ENCODE data around the gene NMB.
A peak's percentile ranks its signal among the peaks of the same experiment; 100 is the strongest.

Gene NMB

GRCh38 chr15:84668221-84668982 lies 10.4 kb upstream of the NMB start:
- ATAC-seq (ENCODE audit: low read depth) (no peak), DNase-seq (ENCODE audit: low spot score in 2 of 2) (no peak)
- H3K27me3 Mint-ChIP-seq: no peaks in the 10 kb centered on the region
- H3K4me3 Mint-ChIP-seq: no peak overlapping the region
- H3K27ac Mint-ChIP-seq: no peak overlapping the region
- H3K9me3 Mint-ChIP-seq: no peaks in the 10 kb centered on the region
- peaks cover 26% of the 10 kb centered on the region for H3K36me3 Mint-ChIP-seq
- peaks cover 2% of the 10 kb centered on the region for H3K4me1 Mint-ChIP-seq

- DNase-seq (ENCODE audit: low spot score in 2 of 2) (no peak), ATAC-seq (ENCODE audit: low read depth) (no peak)
- Mint-ChIP-seq H3K9me3 (no peaks in the 10 kb centered on the region), H3K27ac (peak overlapping the region; percentile 0), H3K36me3 (peaks cover 23% of the 10 kb centered on the region), H3K27me3 (no peaks in the 10 kb centered on the region), H3K4me3 (no peak overlapping the region), H3K4me1 (peaks cover 2% of the 10 kb centered on the region)
Observed at GRCh38 chr15:84666373-84666772, 8.4 kb upstream of the NMB start.

- Mint-ChIP-seq H3K4me1 (peaks cover 17% of the 10 kb centered on the region), H3K36me3 (peaks cover 3% of the 10 kb centered on the region), H3K27ac (no peak overlapping the region), H3K27me3 (no peaks in the 10 kb centered on the region), H3K4me3 (no peak overlapping the region), H3K9me3 (no peaks in the 10 kb centered on the region)
- ATAC-seq (ENCODE audit: low read depth) (no peak), DNase-seq (ENCODE audit: low spot score in 2 of 2) (no peak)
Observed at GRCh38 chr15:84661001-84661400, 3.0 kb upstream of the NMB start.

- no peak overlapping the region for H3K27ac Mint-ChIP-seq
Observed at GRCh38 chr15:84659904-84660781, 2.1 kb upstream of the NMB start.

GRCh38 chr15:84658788-84659411 lies 901 bp upstream of the NMB start:
- Mint-ChIP-seq H3K27ac (peak overlapping the region; percentile 65), H3K36me3 (no peaks in the 10 kb centered on the region), H3K4me3 (peak overlapping the region; percentile 81), H3K4me1 (peaks cover 25% of the 10 kb centered on the region), H3K9me3 (no peaks in the 10 kb centered on the region), H3K27me3 (no peaks in the 10 kb centered on the region)
- ATAC-seq (ENCODE audit: low read depth): no peak
- no peak for DNase-seq (ENCODE audit: low spot score in 2 of 2)

More at GRCh38 chr15:84659904-84660781, 2.1 kb upstream of the NMB start:
- no peak for ATAC-seq (ENCODE audit: low read depth)
- peak overlapping the region; percentile 61 for H3K4me3 Mint-ChIP-seq
- peaks cover 17% of the 10 kb centered on the region for H3K4me1 Mint-ChIP-seq
- H3K27me3 Mint-ChIP-seq: no peaks in the 10 kb centered on the region
- H3K9me3 Mint-ChIP-seq: no peaks in the 10 kb centered on the region
- no peak for DNase-seq (ENCODE audit: low spot score in 2 of 2)
- H3K36me3 Mint-ChIP-seq: peaks cover 3% of the 10 kb centered on the region

- peaks cover 28% of the 10 kb centered on the region for H3K4me1 Mint-ChIP-seq
- no peaks in the 10 kb centered on the region for H3K27me3 Mint-ChIP-seq
- no peak for DNase-seq (ENCODE audit: low spot score in 2 of 2)
- ATAC-seq (ENCODE audit: low read depth): no peak
- no peaks in the 10 kb centered on the region for H3K9me3 Mint-ChIP-seq
- peak overlapping the region; percentile 65 for H3K27ac Mint-ChIP-seq
- no peaks in the 10 kb centered on the region for H3K36me3 Mint-ChIP-seq
- H3K4me3 Mint-ChIP-seq: peak overlapping the region; percentile 79
Observed at GRCh38 chr15:84657748-84658079, 285 bp downstream of the NMB start.

- Mint-ChIP-seq H3K9me3 (no peaks in the 10 kb centered on the region), H3K4me3 (peak overlapping the region; percentile 79), H3K27me3 (no peaks in the 10 kb centered on the region), H3K36me3 (peaks cover 5% of the 10 kb centered on the region), H3K27ac (peak overlapping the region; percentile 65), H3K4me1 (peaks cover 33% of the 10 kb centered on the region)
- DNase-seq (ENCODE audit: low spot score in 2 of 2) (no peak), ATAC-seq (ENCODE audit: low read depth) (no peak)
Observed at GRCh38 chr15:84656972-84657371, 1.0 kb downstream of the NMB start.

GRCh38 chr15:84654689-84655453 lies 3.1 kb downstream of the NMB start:
- Mint-ChIP-seq H3K27ac (peak overlapping the region; percentile 98), H3K9me3 (no peaks in the 10 kb centered on the region), H3K27me3 (no peaks in the 10 kb centered on the region), H3K4me1 (peaks cover 36% of the 10 kb centered on the region), H3K36me3 (peaks cover 9% of the 10 kb centered on the region), H3K4me3 (peak overlapping the region; percentile 99)
- ATAC-seq (ENCODE audit: low read depth) (peak; percentile 39), DNase-seq (ENCODE audit: low spot score in 2 of 2) (peak; percentile 53 to 57)

- Mint-ChIP-seq H3K27me3 (no peaks in the 10 kb centered on the region), H3K36me3 (peaks cover 10% of the 10 kb centered on the region), H3K9me3 (no peaks in the 10 kb centered on the region), H3K27ac (peak within 1 kb of the TSS; percentile 98), H3K4me3 (peak within 1 kb of the TSS; percentile 99), H3K4me1 (peaks cover 31% of the 10 kb centered on the region)
- ATAC-seq (ENCODE audit: low read depth) (peak; percentile 75), DNase-seq (ENCODE audit: low spot score in 2 of 2) (peak; percentile 95 to 97)
Observed at GRCh38 chr15:84653910-84654688, 3.9 kb downstream of the NMB start, which contains the start of gene WDR73. Gene WDR73, minus strand, starts transcription at chr15:84654283. Its CDS starts 9 bp downstream, at chr15:84654274.

- DNase-seq (ENCODE audit: low spot score in 2 of 2): no peak
- peaks cover 29% of the 10 kb centered on the region for H3K4me1 Mint-ChIP-seq
- H3K9me3 Mint-ChIP-seq: no peaks in the 10 kb centered on the region
- H3K36me3 Mint-ChIP-seq: peaks cover 15% of the 10 kb centered on the region
- no peak for ATAC-seq (ENCODE audit: low read depth)
- peak overlapping the region; percentile 98 for H3K27ac Mint-ChIP-seq
- no peaks in the 10 kb centered on the region for H3K27me3 Mint-ChIP-seq
- H3K4me3 Mint-ChIP-seq: peak overlapping the region; percentile 99
Observed at GRCh38 chr15:84653584-84653909, 4.5 kb downstream of the NMB start.

GRCh38 chr15:84649706-84650105 lies 8.3 kb downstream of the NMB start:
- H3K4me3 Mint-ChIP-seq: no peak overlapping the region
- H3K9me3 Mint-ChIP-seq: no peaks in the 10 kb centered on the region
- DNase-seq (ENCODE audit: low spot score in 2 of 2): no peak
- no peak overlapping the region for H3K27ac Mint-ChIP-seq
- peaks cover 31% of the 10 kb centered on the region for H3K36me3 Mint-ChIP-seq
- H3K4me1 Mint-ChIP-seq: peaks cover 26% of the 10 kb centered on the region
- H3K27me3 Mint-ChIP-seq: no peaks in the 10 kb centered on the region
- ATAC-seq (ENCODE audit: low read depth): no peak

- Mint-ChIP-seq H3K4me3 (no peak overlapping the region), H3K4me1 (peaks cover 18% of the 10 kb centered on the region), H3K36me3 (peaks cover 34% of the 10 kb centered on the region), H3K27ac (peak overlapping the region; percentile 67), H3K9me3 (no peaks in the 10 kb centered on the region), H3K27me3 (no peaks in the 10 kb centered on the region)
- ATAC-seq (ENCODE audit: low read depth) (no peak), DNase-seq (ENCODE audit: low spot score in 2 of 2) (no peak)
Observed at GRCh38 chr15:84648539-84648938, 9.5 kb downstream of the NMB start.

- Mint-ChIP-seq H3K4me3 (no peak overlapping the region), H3K4me1 (peaks cover 21% of the 10 kb centered on the region), H3K27ac (peak overlapping the region; percentile 67), H3K36me3 (peaks cover 38% of the 10 kb centered on the region), H3K27me3 (no peaks in the 10 kb centered on the region), H3K9me3 (no peaks in the 10 kb centered on the region)
- DNase-seq (ENCODE audit: low spot score in 2 of 2) (no peak), ATAC-seq (ENCODE audit: low read depth) (no peak)
Observed at GRCh38 chr15:84647726-84648125, 10.3 kb downstream of the NMB start.
